ENCODE measurements around the gene PPP1R37.
A peak's percentile ranks its signal among the peaks of the same experiment; 100 is the strongest.

The PPP1R37 gene

GRCh38 chr19:45137179-45137761, 44.3 kb downstream of the PPP1R37 start:
- TF ChIP-seq EZH2phosphoT487 (IDR thresholded peaks at IDR 0.05; ENCODE audit: borderline replicate concordance, low read length) = no peak
- TF ChIP-seq CTCF (IDR thresholded peaks at IDR 0.05; ENCODE audit: low read depth, low read length, poor library complexity, severe bottlenecking) = no peak
- peaks cover 16% of the 10 kb centered on the region for H3K36me3 ChIP-seq (ENCODE audit: control insufficient read depth, low read length)
- H3K9me2 ChIP-seq (replicated peaks; ENCODE audit: control insufficient read depth, low read length) = no peaks in the 10 kb centered on the region
- H3F3A ChIP-seq (ENCODE audit: control insufficient read depth, insufficient read depth) = peaks cover 10% of the 10 kb centered on the region
- H3K79me2 ChIP-seq (ENCODE audit: control insufficient read depth, low read length) = peaks cover 64% of the 10 kb centered on the region
- peaks cover 52% of the 10 kb centered on the region for H3K4me1 ChIP-seq (ENCODE audit: control insufficient read depth, low read length)
- no peaks in the 10 kb centered on the region for H3K9me3 ChIP-seq (ENCODE audit: control insufficient read depth, insufficient read depth, low read length)
- peak overlapping the region; percentile 74 for H3K4me2 ChIP-seq (ENCODE audit: low read length)
- peak overlapping the region; percentile 62 for H3K27ac ChIP-seq (ENCODE audit: low read depth, low read length)
- peak overlapping the region; percentile 55 for H3K4me3 ChIP-seq (ENCODE audit: low read length)
- no peaks in the 10 kb centered on the region for H3K27me3 ChIP-seq (ENCODE audit: control insufficient read depth, low read length)
- no peaks in the 10 kb centered on the region for H4K20me1 ChIP-seq (ENCODE audit: control insufficient read depth, insufficient read depth, low read depth, low read length)

- Histone ChIP-seq H3K27me3 (ENCODE audit: control insufficient read depth, low read length) (no peaks in the 10 kb centered on the region), H3K79me2 (ENCODE audit: control insufficient read depth, low read length) (peaks cover 54% of the 10 kb centered on the region), H4K20me1 (ENCODE audit: control insufficient read depth, insufficient read depth, low read depth, low read length) (no peaks in the 10 kb centered on the region), H3K27ac (ENCODE audit: low read depth, low read length) (no peak overlapping the region), H3K4me2 (ENCODE audit: low read length) (no peak overlapping the region; the same call in 1 of the 2 replicates), H3K36me3 (ENCODE audit: control insufficient read depth, low read length) (peaks cover 19% of the 10 kb centered on the region), H3K4me1 (ENCODE audit: control insufficient read depth, low read length) (peaks cover 51% of the 10 kb centered on the region), H3K4me3 (ENCODE audit: low read length) (no peak overlapping the region), H3F3A (ENCODE audit: control insufficient read depth, insufficient read depth) (peaks cover 10% of the 10 kb centered on the region), H3K9me2 (replicated peaks; ENCODE audit: control insufficient read depth, low read length) (no peaks in the 10 kb centered on the region), H3K9me3 (ENCODE audit: control insufficient read depth, insufficient read depth, low read length) (no peaks in the 10 kb centered on the region)
- TF ChIP-seq CTCF (IDR thresholded peaks at IDR 0.05; ENCODE audit: low read depth, low read length, poor library complexity, severe bottlenecking) (no peak), EZH2phosphoT487 (IDR thresholded peaks at IDR 0.05; ENCODE audit: borderline replicate concordance, low read length) (no peak)
These were observed 45.3 kb downstream of the PPP1R37 start for GRCh38 chr19:45138303-45138751.

GRCh38 chr19:45139286-45140143, 46.5 kb downstream of the PPP1R37 start:
- Histone ChIP-seq H3K27ac (ENCODE audit: low read depth, low read length) (no peak overlapping the region), H3K4me1 (ENCODE audit: control insufficient read depth, low read length) (peaks cover 39% of the 10 kb centered on the region), H3K4me3 (ENCODE audit: low read length) (no peak overlapping the region), H3K4me2 (ENCODE audit: low read length) (no peak overlapping the region), H3F3A (ENCODE audit: control insufficient read depth, insufficient read depth) (peaks cover 2% of the 10 kb centered on the region; the same call in 1 of the 2 replicates), H3K27me3 (ENCODE audit: control insufficient read depth, low read length) (no peaks in the 10 kb centered on the region), H4K20me1 (ENCODE audit: control insufficient read depth, insufficient read depth, low read depth, low read length) (no peaks in the 10 kb centered on the region), H3K9me3 (ENCODE audit: control insufficient read depth, insufficient read depth, low read length) (no peaks in the 10 kb centered on the region), H3K79me2 (ENCODE audit: control insufficient read depth, low read length) (peaks cover 45% of the 10 kb centered on the region), H3K9me2 (replicated peaks; ENCODE audit: control insufficient read depth, low read length) (no peaks in the 10 kb centered on the region), H3K36me3 (ENCODE audit: control insufficient read depth, low read length) (peaks cover 19% of the 10 kb centered on the region)
- no peak for TF ChIP-seq CTCF (IDR thresholded peaks at IDR 0.05; ENCODE audit: low read depth, low read length, poor library complexity, severe bottlenecking)
- no peak for TF ChIP-seq EZH2phosphoT487 (IDR thresholded peaks at IDR 0.05; ENCODE audit: borderline replicate concordance, low read length)
